Astrocyte of the spinal cord (primary cell): ENCODE data around the gene NKD2.

ENCODE experiments used
- DNase-seq: peaks from one replicate; pipeline ENCODE4 v3.0.0; 2011; ENCODE audit warnings: low read depth, low spot score
- H3K4me3 ChIP-seq: 2 replicates; pipeline ENCODE4 v1.5.1; 2011; ENCODE audit warnings: low read depth, mild to moderate bottlenecking, low read length, moderate library complexity
- in situ Hi-C: cut with HindIII; loops from 2 replicates; pipeline ENCODE4 v1.10.0; 2017; ENCODE audit warnings: low sequenced_read_pairs
- TF ChIP-seq, protein P1 (sequence below): IDR thresholded peaks from 2 replicates; pipeline ENCODE4 v1.5.1; 2012; ENCODE audit warnings: low read depth, mild to moderate bottlenecking, low read length, inconsistent platforms

Gene NKD2

DNA sequence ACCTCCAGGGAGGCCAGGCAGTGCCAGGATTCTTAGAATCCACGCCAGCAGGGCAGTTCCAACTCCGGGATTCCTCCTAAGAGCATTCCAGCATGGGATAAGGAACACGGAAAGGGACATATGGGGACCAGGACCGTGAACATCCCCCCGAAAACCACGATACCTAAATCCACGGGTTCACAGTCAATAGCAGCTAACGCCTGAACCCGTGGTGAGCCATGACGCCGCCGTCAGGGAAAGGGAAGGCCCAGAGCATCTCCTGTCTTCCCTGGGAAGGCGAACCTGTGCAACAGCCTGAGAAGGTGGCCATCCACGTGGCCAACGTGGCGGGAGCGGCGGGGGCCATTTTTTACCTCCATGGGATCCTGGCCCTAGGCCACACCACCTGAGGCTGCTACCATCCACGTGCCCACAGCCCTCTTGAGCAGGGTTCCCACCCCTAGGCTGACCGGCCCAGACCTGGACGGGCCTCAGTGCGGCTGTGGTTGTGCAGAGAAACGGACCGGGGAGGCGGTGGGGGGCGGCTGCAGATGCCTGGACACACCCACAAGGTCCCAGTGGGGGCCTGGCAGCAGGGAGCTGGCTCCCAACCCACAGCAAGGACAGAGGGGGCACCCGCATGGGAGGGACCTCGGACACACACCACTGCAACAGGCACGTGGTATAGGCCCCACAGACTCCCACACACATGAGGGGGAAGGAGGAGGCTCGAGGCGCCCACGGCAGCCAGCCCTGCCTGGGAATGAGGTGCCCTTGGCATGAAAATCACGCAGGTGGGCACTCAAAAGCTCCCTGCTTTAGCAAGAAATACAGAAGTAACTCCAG lies 60.5 kb downstream of the NKD2 start:
- in situ Hi-C loops = no loop called here
- TF ChIP-seq, protein P1, sequence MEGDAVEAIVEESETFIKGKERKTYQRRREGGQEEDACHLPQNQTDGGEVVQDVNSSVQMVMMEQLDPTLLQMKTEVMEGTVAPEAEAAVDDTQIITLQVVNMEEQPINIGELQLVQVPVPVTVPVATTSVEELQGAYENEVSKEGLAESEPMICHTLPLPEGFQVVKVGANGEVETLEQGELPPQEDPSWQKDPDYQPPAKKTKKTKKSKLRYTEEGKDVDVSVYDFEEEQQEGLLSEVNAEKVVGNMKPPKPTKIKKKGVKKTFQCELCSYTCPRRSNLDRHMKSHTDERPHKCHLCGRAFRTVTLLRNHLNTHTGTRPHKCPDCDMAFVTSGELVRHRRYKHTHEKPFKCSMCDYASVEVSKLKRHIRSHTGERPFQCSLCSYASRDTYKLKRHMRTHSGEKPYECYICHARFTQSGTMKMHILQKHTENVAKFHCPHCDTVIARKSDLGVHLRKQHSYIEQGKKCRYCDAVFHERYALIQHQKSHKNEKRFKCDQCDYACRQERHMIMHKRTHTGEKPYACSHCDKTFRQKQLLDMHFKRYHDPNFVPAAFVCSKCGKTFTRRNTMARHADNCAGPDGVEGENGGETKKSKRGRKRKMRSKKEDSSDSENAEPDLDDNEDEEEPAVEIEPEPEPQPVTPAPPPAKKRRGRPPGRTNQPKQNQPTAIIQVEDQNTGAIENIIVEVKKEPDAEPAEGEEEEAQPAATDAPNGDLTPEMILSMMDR = no peak

DNA sequence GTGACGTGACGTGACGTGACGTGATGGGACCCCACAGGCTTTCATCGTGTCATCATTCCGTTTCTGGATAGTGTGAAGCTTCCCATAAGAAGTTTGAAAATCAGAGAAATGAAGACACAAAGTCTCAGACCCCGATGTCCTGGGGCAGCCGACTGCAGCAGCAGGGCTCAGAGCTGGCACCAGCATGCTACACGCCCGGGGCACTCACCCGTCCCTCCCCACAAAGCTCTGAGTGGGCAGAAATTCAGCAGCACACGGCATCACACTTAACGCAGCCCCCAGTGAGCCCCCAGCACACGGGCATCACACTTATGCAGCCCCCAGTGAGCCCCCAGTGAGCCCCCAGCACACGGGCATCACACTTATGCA lies 61.1 kb downstream of the NKD2 start:
- TF ChIP-seq, protein P1 = no peak
- H3K4me3 ChIP-seq = no peak overlapping the region
- no peak for DNase-seq
- in situ Hi-C loops = no loop called here

More for the DNA sequence above, 60.5 kb downstream of the NKD2 start:
- no peak for DNase-seq
- H3K4me3 ChIP-seq = no peak overlapping the region

DNA sequence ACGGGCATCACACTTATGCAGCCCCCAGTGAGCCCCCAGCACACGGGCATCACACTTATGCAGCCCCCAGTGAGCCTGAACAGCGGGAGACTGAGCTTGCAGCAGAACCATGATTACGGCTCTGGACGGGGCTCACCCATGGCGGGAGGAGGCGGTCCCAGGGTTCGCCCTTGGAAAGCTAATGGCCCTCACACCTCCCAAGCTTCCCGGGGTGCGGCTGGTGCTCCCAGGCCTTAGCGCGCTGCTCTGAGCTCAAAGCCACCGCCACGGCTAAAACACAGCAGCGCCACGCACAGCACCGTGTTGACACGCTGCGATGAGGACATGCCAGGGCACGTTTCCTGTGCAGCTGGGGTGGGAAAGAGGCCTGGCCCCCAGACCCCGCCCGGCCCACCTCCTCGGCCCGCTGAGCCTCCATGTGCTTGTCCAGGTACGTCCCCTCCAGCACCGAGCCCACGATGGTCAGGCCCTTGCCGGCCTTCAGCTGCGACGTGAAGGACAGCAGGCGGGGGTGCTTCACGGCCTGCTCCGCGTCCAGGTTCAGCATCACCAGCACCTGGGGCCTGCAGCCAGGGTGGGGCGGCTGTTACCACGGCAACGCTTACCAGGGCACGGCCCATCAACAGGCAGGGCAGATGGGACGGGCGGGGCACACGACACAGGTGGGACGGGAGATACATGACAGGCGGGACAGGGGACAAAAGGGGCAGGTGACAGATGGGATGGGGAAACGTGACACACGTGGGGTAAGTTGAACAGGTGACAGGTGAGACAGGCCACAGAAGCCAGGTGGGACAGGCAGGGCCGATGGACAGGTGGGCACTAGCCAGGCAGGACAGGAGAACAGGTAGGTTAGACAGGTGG lies 64.9 kb downstream of the NKD2 start:
- TF ChIP-seq, protein P1 = no peak
- in situ Hi-C loops = no loop called here
- no peak overlapping the region for H3K4me3 ChIP-seq
- DNase-seq = no peak

DNA sequence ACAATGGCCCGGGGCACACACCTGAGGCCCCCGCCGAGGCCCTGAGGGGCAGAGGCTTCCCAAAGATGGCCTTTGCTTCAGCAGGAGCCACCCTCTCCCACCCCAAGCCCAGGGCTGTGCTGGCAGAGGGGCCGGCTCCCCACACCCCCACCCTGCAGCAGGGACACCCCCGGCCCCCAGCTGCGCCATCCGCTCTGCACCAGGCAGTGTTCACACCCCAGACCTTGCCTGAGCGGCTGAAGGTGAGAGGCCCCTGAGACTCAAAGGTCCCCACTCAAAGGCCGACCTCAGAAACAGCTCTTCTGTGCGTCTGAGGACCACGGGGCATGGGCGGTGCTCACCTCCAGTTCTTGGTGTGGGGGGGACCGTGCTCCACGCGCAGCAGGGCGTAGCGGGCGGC lies 65.6 kb downstream of the NKD2 start:
- H3K4me3 ChIP-seq = no peak overlapping the region
- no peak for DNase-seq
- in situ Hi-C loops = no loop called here
- TF ChIP-seq, protein P1 = no peak

DNA sequence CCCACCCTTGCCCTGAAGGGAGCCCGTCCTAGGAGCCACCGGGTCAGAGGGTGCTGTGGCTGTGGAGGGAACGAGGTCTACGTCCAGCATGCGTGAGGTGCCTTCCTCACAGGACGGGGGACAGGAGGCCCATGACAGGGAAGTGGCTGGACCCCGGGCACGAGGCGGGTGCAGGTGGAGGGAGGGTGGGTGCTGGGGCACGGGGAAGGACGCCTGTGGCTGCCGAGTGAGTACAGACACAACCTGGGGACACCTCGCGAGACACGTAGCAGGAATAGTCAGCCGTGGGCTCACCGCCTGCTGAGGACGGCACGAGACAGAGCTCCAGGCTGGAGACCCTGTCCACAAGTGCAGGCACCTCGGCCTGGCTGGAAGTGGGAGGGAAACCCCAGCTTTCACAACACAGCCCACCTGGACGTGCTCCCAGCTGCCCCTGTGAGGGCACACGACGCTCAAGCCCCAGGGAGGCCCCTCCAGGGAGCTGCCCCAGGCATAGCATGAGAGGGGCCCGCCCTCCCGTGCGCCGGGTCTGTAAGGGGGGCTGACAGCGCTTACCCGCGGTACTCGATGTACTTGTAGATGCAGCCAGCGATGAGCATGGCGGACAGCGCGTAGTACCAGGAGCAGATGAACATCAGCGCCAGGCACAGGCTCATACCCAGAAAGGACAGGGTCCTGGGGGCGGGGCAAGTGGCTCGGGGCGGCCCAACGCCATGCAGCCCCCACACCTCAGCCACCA lies 66.4 kb downstream of the NKD2 start:
- TF ChIP-seq, protein P1 = no peak
- no peak for DNase-seq
- no peak overlapping the region for H3K4me3 ChIP-seq
- in situ Hi-C loops = no loop called here

DNA sequence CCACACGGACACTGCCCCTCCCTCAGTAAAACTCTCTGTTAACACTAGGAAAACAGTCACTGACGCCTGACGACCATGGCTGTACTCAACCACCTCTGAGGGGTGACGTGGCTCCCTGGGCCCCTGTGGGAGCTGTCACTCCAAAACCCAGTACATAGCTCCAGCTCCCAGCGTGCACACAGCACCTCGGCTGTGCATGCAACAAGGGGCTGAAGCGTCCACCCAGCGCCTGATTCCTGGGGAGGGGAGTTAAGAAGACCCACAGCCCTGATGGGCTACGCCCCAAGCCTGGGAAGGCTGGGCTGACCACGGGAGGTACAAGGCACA lies 66.9 kb downstream of the NKD2 start:
- in situ Hi-C loops = no loop called here
- TF ChIP-seq, protein P1 = no peak
- no peak for DNase-seq
- H3K4me3 ChIP-seq = no peak overlapping the region
